Ecto neural progenitor cell (in vitro differentiated cells): Measurements from ENCODE around the gene PSAT1.

ENCODE experiments used
- DNase-seq: peaks from one replicate; pipeline ENCODE4 v3.0.0-alpha.2; 2018; ENCODE audit warnings: low spot score

Gene PSAT1

DNA sequence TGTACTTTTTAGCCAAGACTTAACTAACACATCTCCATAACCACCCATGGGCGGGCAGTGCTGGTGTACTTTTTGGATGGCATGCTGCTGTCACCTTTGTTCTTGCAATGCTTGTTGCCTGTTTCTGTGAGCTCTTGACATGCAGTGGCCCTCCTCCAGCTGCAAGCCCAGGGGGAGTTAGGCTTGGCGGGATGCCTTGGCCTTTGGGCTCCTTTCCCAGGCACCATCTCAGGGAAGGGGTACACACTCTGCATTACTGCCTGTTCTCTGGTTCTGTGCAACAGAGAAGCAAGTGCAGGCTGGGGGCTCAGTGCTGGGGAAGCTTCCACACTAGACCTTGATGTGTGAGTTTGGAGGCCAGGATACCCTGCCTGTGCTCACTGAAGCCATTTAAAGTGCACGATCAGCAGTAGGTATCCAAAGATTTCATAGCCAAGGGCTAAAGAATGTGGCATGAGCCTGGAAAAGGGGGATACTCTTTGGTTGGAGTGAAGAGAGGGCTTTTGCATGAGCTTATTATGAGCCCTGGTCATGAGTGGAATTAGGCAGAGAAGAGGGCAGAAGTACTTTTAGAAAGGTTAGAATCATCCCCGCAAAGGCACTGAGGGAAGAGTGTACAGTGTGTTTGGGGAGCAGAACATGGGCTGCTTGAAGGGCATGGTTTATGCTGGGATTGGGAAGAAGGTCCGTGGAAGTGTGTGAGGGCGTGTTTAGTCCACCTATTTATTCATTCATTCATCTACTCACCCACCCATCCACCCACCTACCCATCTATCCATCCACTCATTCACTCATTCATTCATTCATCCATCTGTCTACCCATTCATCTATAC, 22.5 kb downstream of the PSAT1 start:
- DNase-seq: no peak

DNA sequence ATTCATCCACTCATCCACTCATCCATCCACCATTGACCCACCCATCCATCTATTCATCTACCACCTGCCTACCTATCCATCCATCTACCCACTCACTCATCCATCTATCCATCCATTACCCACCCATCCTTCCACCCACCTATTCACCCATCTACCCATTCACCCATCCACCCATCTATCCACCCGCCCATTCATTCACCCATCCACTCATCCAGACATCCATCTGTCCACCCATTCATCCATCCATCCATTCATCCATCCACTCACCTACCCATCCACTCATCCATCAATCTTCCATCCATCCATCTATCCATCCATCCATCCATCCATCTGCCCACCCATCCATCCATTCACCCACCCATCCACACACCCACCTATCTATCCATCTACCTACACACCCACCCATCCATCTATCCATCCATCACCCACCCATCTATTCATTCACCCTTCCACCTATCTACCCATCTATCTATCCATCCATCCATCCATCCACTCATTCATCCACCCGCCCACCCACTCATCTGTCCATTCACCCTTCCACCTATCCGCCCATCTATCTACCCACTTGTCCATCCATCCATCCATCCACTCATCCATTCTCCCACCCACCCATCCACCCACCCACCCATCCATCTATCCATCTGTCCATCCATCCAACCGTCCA, 23.2 kb downstream of the PSAT1 start:
- no peak for DNase-seq

DNA sequence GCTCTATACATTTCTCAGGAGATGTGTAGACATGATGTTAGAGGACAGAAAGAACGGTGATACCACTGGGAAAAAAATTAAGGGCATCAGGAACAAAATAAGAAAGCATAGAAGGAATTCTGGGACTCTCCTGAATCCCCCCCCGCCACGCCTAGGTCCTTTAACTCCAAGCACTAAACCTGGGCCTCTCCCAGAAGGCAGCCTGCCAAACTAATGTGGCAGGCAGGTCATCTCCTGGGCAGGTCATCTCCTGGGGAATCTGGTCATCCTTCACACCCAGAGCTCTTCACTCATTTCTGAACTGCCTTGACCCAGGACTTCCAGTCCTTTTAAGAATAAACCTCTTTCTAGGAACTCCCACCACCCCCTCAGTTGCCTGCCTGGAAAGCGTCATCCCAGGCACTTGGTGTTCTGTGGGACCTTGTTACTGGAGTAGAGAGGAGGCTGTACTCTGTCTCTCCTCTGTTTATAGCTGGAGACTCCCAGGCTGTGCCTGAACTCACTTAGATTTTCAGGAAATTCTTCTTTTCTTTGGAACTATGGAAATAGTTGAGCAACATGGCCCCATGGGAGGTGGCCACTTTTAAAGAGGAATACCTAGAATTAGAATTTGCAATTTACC, 24.1 kb downstream of the PSAT1 start:
- no peak for DNase-seq

DNA sequence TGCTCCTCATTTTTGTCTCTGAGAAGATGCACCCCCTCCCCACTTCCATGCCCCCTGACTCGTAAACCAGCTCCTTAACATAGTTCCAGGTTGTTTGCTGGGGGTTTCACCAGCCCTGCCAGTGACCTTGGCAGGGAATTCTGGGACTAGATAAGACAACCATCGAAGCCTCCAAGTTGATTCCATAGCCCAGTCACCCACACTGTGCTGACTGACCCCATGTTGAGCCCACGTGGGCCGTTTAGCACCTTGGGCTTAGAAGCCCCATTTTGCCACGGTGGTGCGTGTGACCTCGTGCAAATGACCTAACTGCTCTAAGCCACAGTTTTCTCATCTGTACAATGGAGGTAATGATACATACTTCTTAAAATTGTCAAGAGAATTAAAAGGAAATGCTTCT, 24.6 kb downstream of the PSAT1 start:
- DNase-seq: no peak

GRCh38 chr9:78324068-78324650, 27.2 kb downstream of the PSAT1 start:
- no peak for DNase-seq

GRCh38 chr9:78324682-78325081, 27.8 kb downstream of the PSAT1 start:
- DNase-seq: no peak

DNA sequence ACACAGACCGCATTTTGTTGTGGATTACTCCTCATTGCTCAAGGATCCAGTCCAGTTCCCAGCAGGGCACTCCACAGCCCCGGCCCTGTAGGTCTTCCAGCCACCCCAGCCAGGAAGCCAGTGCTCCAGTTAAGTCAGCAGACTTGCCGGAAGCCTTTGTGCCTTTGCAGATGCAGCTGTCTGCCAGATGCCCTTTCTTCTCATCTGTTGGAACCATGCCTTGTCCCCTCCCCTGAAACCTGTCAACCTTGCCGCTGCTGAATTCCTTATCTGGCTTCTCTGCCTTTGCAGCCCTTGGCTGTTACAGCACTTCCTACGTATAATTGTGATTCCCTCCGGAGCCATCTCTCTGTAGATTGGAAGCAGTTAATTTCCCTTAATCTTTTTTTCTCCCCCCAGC, 28.4 kb downstream of the PSAT1 start:
- peak; percentile 50 for DNase-seq

- DNase-seq: no peak
These were observed 29.0 kb downstream of the PSAT1 start for GRCh38 chr9:78325846-78326360.

- no peak for DNase-seq
These were observed 29.6 kb downstream of the PSAT1 start for GRCh38 chr9:78326564-78326963.

GRCh38 chr9:78332381-78332780, 35.5 kb downstream of the PSAT1 start:
- DNase-seq: no peak

DNA sequence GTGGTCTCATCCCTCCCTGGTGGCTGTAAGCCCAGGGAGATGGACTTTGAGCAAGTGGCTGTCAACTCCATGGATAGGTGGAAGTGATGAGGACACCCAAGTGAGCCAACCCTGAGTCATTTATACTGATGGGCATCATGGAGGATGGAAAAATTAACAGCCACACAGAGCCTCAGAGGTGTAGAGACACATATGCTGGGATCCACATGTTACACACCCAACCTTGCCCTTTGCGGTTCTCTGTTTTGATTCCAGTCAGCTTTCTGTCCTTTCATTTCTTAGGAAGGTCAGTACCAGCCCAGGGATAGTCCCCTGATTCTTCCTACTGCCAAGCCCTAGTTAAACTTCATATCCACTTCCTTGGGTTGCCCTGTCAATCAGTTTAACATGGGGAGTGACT, 51.9 kb downstream of the PSAT1 start:
- DNase-seq: no peak

DNA sequence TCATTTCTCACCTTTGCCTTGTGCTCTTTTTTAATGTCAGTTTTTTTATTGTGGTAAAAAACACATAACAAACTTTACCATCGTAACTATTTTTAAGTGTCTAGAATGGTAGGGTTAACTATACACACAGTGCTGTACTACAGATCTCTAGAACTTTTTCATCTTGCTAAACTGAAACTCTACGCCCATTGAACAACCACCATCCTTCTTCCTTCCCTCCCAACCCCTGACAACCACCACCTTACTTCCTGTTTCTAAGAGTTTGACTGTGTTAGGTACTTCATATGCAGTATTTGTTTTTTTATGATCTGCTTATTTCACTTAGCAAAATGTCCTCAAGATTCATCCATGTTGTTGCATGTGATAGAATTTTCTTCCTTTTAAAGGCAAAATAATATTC, 54.9 kb downstream of the PSAT1 start:
- no peak for DNase-seq

DNA sequence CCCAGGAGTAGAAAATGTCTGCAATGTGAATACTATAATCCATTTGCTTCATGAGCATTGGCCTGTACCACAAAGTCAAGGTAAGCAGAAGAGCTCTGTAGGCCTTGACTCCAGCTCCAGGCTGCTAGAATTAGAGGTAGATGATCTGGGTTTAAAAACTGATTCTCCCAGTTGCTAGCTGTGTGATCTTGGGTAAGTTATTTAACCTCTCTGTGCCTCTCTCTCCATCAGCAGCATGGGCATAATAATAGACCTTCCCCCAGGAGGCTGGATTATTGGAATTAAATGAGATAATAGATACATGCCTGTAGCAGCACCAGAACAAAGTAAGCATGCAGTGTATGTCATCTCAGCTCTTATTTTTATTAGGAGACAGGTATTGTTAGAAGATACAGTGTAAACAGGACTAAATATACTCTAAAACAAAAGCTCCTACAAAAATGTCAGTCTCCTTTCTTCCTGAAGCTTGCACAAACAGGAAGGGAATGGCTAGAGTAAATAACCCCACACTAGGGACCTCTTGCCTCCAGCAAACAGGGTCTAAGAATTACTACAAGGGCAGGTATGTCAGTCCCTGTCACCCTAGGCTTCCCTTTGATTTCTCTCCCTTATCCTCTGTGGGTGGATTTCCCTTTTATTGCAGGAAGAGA, 57.5 kb downstream of the PSAT1 start:
- DNase-seq: no peak

DNA sequence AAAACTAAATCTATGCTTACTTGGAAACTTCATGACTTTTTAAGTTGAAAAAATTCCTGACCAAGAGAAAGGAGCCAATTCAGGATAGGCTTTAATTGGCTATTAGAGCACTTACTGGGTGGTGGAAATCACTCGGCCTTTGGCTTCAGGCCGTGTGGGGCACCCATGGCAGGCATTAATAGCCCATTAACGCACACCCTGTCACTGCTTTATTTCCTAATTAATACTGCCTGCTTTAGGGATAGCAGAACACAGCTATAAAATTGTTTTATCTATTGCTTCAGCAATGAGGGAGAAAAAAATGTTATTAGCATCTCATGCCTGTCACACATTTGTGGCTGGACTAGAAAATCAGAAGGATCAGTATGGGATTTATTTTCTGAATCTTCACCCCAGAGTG, 58.1 kb downstream of the PSAT1 start:
- DNase-seq: no peak

- no peak for DNase-seq
These were observed 59.7 kb downstream of the PSAT1 start for GRCh38 chr9:78356634-78357033.

- no peak for DNase-seq
These were observed 60.4 kb downstream of the PSAT1 start for GRCh38 chr9:78357165-78357873.

DNA sequence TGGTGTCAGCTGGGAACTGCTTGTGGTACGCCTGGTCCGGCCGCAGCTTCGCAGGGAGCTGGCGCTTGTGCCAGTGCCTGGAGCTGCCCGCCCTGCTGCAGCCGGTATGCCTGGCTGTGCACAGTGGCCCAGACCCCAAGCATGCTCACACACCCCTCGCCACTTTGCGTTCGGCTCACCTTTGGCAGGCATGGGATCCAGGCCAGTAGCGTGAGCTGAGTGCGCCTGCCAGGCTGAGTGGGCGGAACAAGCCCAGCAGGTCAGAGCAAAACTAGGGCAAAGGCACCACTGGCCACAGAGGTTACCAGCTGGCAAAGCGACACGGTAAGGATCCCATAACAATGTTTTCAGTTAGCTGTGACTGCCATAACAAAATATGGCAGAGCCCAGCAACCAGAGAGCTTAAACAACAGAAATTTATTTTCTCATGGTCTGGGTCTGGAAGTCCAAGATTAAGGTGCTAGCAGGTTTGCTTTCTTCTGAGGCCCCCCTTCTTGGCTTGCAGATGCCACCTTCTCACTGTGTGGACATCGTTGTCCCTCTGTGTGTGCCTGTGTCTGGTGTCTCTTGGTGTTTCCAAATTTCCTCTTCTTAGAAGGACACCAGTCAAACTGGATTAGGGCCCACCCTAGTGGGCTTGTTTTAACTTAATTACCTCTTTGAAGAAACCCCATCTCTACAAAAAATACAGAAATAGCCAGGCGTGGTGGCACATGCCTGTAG, 61.6 kb downstream of the PSAT1 start:
- no peak for DNase-seq

DNA sequence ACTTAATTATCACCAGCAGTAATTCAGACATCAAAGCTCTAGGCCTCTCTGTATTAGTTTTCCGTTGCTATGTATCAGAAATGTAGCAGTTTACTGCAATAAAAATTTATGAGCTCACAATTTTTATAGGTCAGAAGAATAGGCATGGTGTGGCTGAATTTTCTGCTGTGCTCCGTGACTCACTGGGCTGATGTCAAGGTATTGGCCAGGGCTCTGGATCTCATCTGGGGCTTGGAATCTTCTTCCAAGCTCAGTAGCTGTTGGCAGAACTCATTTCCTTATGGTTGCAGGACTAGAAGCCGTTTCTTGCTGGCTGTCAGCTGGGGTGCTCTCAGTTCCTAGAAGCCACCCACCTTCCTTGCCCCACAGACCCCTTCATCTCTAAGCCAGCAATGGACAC, 66.3 kb downstream of the PSAT1 start:
- no peak for DNase-seq

GRCh38 chr9:78365748-78366697, 69.1 kb downstream of the PSAT1 start:
- DNase-seq: no peak

DNA sequence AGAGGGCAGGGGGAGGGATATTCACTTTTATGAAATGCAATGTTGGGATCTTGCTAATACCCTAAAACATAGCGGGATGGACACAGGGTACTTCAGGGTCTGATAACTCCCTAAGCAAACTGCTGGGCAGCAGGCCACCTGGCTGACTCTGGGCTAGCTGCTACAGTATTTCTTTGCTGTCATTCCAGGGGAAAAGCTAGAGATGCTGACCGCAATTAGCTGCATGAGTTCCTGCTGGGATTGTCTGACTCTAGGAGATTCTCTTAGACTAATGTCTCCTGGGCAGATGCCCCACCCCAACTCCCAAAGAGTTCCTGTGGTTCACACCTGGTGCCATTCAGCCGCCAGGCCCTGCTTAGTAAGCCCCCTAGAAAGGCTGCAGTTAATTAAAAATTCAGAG, 69.9 kb downstream of the PSAT1 start:
- no peak for DNase-seq
